GM21367 (cell line): ENCODE measurements around the gene ACMSD.
"Not testable (repeated sequence)": the region's sequence is repeated elsewhere in the genome, so short reads cannot be mapped to it uniquely, and the experiment has no call there.

ENCODE experiments used
- ATAC-seq: cut with Tn5 transposase; IDR thresholded peaks from one replicate; pipeline ENCODE4 v1.9.1; 2021; ENCODE audit not compliant: unreplicated experiment

Gene ACMSD

DNA sequence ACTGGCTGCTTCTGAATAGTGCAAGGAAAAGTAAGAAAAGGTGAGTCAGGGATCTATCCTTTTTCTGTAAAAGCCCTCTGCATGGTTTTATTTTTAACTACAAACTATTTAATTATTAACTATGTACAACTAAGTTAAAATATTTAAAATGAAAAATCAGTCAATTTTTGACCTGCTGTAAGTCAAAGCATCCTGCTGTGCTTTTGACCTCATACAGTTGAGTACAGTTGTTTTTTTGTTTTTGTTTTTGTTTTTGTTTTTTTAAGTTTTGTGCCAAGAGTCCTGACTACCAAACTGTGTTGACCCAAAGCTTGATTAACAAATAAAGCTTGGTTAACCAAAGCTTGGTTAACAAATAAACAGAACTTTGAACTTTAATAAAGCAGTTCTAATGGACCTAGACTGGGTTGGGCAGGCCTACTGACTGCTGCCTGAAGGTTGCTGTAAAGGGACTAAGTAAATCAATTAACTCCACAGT lies at the start of gene ACMSD:
ACMSD (plus strand) TSS at position 474 of the 478 bp plus-strand sequence. CDS start 67 bp downstream, outside the sequence.
- no peak for ATAC-seq

DNA sequence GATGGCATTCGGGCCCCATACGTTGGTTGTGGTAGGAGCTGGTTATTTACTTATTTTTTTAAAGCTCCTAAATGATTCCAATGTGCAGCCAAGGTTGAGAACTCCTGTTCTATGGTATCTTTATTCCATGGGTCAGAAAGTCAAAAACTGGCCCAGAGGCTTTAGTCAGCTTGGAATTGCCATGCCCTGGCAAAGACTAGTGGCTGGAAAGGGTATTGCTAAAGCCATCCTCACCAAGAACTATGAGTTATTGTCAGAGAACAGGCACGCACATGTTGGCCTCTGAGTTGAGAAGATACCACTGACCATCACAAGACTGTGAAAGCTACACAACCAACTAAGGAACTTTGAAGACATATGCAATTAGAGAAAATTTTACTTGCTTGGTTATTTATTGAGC lies 47.9 kb upstream of the ACMSD start:
- ATAC-seq = no peak

DNA sequence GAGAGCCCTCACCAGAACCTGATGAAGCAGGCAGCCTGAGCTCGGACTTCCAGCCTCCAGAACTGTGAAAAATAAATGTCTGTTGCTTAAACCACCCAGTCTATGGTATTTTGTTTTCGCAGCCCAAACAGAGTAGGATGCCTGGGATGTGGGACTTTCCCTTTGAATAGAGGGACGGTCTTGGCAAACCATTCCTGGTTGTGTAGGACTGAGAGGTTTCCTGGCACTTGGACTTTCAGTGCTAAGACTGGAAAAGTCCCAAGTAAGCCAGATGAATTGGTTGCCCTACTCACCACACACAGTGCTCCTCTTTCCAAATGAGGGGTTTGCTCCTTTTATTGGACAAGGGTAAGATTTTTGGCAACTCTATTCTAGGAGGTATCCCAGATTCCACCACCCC lies 46.8 kb upstream of the ACMSD start:
- ATAC-seq = no peak

DNA sequence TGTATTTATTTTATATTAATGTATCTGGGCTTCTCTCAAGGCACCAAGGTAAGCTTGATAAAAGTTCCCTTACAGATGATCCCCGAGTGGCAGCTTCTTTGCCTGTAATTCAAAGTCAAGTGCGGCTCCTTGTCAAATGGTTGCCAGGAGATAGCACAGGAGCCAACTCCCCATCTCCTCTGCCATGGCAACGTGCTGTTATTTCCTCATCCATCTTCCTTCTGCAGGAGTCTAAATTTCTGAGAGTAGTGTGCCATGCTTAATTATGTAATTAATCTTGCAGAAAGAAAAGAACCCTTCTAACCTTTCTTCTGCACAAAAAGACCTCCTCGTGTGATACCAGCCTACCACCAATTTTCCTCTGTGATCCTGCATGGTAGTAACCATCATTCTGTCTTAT lies 46.2 kb upstream of the ACMSD start:
- ATAC-seq = no peak

DNA sequence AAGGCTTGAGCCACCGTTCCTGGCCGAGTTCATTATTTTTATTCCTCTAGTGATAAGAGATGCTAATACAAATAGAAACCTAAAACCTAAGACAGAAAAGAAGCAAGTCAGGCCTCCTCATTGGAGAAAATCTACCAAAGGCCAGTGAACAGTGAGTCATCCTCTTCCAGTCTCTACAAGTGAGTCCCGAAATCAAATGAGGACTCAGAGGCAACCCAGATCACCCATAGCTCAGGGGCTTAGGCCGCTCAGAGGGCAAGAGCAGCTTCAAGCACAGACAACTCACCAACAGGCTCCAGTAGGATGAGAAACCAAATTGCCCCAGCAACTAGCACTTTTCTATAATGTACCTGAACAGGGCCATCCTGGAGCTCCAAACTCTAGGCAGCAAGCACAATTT lies 42.7 kb upstream of the ACMSD start:
- ATAC-seq = no peak

DNA sequence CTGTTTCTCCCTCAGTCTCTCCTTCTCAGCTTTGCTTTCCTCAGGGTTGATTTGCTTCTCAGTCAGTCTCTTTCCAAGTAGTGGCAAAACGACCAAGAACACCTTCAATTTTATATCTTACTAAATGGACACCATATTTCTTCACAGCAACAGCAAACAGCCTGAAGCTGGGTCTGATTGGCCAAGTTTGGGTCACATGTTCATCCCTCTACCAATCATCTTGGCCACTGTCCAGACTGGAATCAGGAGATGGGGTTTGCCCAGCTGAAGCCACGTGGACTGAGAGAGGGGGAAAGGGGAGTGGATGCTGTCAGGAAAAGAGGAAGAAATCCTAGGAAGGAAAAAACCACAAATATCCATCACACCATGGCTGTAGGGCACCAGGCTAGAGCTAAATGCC lies 42.0 kb upstream of the ACMSD start:
- ATAC-seq = no peak

DNA sequence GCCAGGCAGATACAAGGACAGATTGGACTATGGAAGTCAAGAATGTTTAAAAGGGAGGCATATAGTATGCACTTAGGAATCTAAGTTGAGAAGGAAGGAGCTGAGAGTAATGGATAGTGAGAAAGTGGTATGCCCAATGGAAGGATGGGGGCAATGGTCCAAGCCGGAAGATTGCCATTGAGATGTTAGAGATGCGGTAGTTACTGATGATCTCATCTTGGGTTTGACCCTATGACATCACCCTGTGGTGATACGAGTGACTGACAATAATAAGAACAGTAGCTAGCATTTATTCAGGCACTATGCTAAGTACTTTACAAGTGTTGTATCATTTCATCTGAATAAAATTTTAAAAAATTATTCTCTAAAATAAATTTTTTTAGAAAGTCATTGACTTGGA lies 38.5 kb upstream of the ACMSD start:
- no peak for ATAC-seq

DNA sequence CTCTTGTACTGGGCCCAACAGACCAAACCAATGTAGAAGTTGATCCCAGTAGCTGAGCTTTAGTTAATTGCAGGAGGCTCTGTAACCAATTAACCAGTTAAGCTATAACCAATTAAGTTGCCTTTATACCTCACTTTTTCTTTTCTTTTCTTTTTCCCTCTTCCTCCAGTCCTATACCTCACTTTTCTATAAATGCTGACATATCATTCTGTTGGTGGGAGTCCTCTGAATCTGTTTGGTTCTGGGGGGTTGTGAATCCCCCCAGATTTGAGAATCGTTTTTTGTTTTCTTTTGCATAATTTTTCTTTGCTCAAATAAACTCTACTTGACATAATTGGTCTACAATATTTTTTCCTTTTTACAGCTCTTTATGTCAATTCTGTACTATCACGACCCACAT lies 38.1 kb upstream of the ACMSD start:
- ATAC-seq = no peak

DNA sequence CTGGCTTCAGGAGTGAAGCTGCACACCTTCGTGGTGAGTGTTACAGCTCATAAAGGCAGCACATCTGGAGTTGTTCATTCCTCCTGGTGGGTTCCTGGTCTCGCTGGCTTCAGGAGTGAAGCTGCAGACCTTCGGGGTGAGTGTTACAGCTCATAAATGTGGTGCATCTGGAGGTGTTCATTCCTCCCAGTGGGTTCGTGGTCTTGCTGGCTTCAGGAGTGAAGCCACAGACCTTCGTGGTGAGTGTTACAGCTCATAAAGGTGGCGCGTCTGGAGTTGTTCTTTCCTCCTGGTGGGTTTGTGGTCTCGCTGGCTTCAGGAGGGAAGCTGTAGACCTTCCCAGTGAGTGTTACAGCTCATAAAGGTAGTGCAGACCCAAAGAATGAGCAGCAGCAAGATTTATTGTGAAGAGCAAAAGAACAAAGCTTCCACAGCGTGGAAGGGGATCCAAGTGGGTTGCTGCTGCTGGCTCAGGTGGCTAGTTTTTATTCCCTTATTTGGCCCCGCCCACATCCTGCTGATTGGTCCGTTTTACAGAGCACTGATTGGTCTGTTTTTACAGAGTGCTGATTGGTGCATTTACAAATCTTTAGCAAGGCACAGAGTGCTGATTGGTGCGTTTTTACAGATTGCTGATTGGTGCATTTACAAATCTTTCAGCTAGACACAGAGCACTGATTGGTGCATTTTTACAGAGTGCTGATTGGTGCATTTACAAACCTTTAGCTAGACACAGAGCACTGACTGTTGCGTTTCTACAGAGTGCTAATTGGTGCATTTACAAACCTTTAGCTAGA lies 34.6 kb upstream of the ACMSD start:
- not testable (repeated sequence) for ATAC-seq

DNA sequence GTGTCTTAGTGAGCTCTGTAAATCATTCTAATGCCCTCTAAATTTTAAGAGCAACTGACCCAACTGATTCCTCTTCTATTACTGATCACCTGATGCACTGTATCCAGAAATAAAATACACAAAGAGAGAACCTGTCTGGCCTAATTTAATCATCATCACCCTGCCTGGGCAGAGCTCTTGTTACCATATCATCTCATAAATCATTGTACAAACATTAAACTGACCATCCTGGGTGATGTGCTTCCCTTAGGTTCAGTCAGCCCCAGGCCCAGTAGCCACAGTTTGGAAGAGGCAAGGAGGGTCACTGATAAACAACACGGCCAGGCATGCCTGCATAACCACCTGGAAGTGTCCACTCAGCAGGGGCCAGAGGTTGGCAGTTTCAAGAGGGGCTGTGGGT lies 22.7 kb upstream of the ACMSD start:
- ATAC-seq = no peak

DNA sequence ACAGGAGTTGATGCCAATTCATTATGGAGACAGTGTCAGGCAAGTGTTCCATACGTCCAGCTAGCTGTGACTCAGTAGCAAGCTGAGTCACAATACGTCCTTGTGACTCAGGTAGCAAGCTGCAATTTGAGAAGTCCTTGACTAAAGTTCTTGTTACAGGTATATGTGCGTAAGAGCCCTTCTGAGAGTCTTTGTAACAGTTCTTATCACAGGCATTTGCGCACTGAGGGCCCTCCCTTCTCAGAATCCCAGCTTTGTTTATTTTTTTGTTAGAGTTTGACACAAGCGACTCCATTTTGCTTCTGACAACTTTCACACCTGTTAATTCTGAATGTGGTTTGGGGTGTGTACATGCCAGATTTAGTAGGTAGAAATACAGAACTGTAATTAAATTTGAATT lies 20.1 kb upstream of the ACMSD start:
- ATAC-seq = no peak

DNA sequence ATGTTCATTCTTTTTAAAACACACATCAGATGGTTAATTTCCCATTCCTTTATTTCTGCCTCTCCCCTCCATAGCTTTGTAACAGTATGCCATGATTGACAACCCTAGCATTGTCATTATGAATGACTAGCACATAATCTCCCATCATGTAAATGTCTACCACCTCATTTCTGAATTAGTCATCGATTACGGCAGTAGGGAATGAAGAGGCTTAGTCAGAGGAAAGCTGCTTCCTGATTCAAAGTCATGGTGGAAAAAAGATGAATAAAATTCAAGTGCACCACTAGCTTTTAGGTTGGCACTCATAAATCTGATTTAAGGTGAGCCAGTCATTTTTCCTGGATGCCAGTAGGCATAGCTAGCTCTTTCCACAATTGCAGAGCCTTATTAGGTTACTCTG lies 19.1 kb upstream of the ACMSD start:
- ATAC-seq = no peak

DNA sequence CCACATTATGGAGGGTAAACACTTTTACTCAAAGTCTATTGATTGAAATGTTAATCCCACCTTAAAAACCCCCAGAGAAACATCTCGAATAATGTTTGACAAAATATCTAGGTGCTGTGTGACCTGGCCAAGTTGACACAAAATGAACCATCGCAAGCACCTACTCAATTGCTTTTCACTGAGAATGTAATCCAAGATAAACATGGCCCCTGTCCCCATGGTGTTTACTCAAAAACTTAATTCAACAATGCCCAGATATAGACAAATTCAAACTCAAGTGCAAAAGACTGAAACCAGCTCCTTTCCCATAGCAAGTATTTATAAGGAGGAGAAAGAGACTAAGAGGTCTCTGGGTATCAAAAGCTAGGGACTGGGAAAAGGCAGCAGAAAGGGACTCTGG lies 15.0 kb upstream of the ACMSD start:
- no peak for ATAC-seq

DNA sequence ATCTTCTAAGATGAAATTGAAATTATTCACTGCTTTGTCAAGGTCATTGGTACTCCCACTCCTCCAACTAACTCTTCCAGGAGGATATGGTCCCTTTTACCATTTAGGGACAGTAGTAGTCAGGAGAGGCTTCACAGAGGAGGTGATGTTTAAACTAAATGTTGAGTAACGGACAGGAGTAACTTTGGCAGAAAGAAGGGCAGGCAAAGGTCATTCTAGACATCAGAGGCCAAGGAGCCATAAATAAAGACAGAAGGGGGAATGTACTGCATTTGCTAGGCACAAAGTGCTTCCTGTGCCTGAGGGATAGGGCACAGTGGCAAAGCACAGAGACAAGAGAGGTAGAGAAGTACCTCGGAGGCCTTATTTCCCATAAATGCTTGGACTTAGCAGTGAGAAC lies 14.6 kb upstream of the ACMSD start:
- ATAC-seq = no peak

DNA sequence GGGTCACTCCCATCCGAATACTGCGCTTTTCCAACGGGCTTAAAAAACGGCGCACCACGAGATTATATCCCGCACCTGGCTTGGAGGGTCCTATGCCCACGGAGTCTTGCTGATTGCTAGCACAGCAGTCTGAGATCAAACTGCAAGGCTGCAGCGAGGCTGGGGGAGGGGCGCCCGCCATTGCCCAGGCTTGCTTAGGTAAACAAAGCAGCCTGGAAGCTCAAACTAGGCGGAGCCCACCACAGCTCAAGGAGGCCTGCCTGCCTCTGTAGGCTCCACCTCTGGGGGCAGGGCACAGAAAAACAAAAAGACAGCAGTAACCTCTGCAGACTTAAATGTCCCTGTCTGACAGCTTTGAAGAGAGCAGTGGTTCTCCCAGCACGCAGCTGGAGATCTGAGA lies 12.7 kb upstream of the ACMSD start:
- not testable (repeated sequence) for ATAC-seq

DNA sequence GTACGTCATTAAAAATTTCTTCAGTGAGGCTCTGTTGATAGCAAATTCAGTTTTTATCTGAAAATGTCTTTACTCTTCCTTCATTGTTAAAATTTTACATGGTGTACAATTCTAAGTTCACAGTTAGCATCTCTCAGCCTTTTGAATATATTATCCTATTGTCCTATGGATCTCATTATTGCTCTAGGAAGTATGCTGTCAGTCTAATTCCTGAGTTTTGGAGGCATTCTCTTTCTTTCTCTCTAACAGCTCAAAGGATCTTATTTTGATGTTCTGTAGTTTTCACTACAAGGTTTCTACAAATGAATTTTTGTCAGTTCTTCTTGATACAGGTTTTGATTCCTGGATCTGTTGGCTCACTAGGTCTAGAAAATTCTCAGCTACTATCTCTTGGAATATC lies 2.9 kb upstream of the ACMSD start:
- ATAC-seq = no peak

DNA sequence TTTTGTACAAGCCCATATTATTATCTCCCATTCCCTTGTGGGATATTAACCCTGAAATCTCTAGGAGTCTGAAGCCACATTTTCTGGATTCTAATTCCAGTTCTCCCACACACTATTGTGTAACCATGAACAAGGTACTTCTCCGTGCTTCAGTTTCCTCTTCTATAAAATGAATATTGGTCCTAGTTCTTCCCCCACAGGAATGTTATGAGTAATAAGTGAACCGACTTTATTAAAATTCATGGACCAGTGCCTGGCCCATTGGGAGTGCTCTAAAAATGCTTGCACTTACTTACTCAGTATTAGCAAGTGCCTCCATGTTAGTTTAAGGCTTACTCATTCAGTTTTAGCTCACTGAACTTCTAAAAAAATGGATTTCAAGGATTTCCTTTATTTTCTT lies 1.4 kb upstream of the ACMSD start:
- no peak for ATAC-seq

DNA sequence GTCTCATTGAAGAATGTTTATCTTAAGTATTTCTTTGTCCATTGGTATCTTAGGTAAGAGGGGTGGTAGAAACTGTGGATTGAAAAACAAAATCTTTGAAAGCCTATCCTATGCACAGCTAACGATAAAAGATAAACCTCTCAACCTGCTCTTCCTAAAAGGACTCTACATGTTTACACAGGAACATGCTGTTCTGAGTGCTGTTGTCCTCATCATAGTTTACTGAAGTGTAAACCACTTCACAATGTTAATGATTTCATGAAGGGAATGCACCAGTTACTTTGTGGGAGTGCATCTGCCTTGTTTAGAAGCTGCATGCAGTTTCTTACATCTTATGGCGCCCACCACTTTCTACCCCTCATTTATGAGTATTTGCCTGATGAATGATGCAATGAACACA lies 1.2 kb downstream of the ACMSD start:
- ATAC-seq = no peak

DNA sequence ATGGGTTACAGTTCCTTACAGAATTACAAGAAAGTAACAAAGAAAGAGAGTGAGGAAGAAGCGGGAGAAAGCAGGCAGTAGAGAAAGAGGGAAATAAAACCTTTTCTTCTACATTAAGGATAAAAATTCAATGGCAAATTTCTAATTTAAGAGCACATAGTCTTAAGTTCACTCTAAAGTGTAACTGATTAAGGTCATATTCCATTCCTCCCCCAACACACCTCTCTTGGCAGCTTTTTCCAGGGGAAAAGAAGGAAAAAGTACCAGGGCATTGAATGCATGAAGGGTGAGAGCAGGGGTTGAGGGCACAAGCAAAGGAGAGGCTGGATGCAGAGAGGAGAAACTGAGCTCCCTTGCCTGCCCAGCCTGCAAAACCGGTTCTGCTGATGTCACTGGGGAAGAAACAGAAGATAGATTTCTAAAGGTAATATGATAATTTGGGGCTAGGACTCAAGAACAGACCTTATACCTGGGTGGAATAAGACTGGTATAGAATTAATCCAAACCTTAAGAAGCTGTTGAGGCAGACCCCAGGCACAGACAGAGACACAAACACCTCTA lies 4.6 kb downstream of the ACMSD start:
- ATAC-seq = no peak

DNA sequence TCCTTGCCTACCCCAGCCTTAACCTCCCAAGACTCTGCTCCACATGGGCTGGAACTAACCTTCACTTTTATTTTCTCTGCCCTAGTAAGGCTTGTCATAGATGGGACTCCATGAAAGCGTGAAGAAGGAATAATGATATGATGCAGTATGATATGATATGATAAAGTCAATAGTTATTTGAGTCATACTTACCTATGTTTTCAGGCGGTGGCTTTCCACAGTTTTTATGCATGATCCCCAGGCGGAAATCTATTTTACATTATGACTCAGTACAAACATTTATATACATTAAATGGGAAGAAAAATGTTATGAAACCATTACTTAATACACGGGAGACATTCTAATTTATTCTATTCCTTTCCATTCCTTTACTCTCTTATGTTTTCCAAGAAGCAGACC lies 5.6 kb downstream of the ACMSD start:
- ATAC-seq = no peak

DNA sequence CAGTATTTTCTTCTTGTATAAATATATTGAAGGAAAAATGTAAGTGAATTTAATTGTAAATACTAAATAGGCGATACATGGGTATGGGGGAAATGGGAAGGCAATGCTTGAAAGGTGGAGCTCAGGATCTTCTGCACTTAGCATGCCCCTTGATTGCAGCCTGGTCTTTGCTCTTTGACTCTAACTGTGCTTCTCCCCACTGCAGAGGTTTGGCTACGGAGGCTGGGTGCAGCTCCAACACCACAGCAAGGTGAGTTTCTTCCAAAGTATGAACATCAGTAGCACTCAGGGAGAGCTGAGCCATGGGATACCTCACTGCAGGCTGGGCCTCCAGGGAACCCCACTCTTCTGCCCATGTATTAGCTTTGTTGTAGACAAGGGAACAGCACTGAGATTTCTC lies 6.6 kb downstream of the ACMSD start:
- no peak for ATAC-seq

DNA sequence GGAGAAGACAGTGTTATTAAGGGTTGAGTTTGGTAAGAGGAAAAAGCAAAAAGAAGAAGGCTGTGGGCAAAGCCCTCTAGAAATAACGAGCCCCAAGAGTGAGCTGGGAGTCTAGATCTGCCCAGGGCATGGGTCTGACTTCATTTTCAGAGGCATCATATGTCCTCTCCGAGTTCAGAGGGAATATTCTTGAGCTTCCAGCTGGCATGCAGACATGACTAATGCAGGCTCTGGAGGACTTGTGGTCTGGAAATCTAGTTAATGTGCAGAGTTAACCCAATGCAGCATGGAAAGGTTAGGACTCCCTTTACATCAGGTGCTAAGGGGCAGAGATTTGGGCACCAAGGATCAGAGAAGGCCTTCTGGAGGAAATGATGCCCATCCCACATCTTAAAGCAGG lies 7.3 kb downstream of the ACMSD start:
- ATAC-seq = no peak

DNA sequence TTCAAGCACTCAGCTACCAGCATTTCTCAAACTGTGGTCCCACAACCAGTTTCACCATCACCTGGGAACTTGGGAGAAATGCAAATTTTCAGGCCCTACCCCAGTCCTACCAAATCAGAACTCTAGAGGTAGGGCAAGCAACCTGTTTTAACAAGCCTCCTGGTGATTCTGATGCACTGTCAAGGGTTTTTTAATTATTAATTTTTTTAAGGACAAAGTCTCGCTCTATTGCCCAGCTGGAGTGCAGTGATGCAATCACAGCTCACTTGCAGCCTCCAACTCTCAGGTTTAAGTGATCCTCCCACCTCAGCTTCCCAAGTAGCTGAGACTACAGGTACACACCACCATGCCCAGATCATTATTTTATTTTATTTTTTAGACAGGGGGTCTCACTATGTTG lies 7.8 kb downstream of the ACMSD start:
- ATAC-seq = no peak
